Cardiac fibroblast (primary cell): Measurements from ENCODE around the gene EGLN1.

ENCODE experiments used
- DNase-seq, 2 donors: peaks; one replicate each; pipeline versions ENCODE4 v3.0.0 to v3.0.0-alpha.2; 2010; ENCODE audit warnings: low read depth in 2 of 2
- H3K4me3 ChIP-seq, 2 donors: replicated peaks in 1 of 2; 1 replicate in 1 of 2; 2 replicates in 1 of 2; pipeline ENCODE4 v1.5.1; 2011; ENCODE audit warnings: low read depth in 2 of 2, low read length in 2 of 2, mild to moderate bottlenecking in 2 of 2, moderate library complexity in 1 of 2
- TF ChIP-seq, protein P1 (sequence below): IDR thresholded peaks from one replicate; pipeline ENCODE4 v1.5.1; 2011; ENCODE audit warnings: low read depth, mild to moderate bottlenecking, low read length, inconsistent platforms

Gene EGLN1

DNA sequence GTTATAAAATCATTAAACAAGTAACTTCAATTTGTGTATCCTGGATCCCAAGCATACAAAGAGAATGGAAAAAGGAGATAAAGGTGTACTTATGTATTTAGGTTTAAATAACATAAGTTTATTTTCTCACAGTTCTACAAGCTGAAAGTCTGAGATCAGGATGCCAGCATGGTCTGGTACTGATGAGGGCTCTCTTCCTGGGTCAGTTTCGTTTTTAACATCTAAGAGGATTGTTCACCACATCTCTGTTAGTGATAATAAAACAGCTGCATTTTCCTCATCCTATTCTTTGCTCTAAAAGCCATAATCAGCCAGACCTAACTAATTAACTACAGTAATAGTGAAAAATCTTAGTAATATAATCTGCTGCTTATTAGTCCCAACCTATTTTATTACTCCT lies 5.2 kb downstream of the EGLN1 start:
- DNase-seq: no peak
- TF ChIP-seq, protein P1, sequence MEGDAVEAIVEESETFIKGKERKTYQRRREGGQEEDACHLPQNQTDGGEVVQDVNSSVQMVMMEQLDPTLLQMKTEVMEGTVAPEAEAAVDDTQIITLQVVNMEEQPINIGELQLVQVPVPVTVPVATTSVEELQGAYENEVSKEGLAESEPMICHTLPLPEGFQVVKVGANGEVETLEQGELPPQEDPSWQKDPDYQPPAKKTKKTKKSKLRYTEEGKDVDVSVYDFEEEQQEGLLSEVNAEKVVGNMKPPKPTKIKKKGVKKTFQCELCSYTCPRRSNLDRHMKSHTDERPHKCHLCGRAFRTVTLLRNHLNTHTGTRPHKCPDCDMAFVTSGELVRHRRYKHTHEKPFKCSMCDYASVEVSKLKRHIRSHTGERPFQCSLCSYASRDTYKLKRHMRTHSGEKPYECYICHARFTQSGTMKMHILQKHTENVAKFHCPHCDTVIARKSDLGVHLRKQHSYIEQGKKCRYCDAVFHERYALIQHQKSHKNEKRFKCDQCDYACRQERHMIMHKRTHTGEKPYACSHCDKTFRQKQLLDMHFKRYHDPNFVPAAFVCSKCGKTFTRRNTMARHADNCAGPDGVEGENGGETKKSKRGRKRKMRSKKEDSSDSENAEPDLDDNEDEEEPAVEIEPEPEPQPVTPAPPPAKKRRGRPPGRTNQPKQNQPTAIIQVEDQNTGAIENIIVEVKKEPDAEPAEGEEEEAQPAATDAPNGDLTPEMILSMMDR: no peak
- H3K4me3 ChIP-seq: peak overlapping the region in 1 of 2 donors; percentile 87

DNA sequence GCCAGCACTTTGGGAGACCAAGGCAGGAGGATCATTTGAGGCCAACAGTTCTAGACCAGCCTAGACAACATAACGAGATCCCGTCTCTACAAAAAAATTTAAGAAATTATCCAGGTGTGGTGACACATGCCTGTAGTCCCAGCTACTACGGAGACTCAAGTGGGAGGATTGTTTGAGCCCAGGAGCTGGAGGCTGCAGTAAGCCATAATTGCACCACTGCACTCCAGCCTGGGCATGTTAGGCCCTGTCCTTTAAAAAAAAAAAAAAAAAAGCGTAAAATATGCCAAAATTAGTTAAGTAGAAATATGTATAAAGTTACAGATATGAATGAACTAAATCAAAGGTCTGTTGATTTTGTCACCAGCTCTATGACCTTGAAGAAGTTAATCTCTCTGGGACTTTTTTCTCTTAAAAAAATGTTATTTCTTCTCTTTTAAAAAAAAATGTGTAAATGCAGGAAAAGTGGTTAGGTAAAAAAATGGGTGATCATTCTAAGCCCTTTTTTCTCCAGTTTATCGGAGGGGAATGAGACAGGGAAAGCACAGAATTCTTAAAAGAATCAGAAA lies 7.0 kb downstream of the EGLN1 start:
- DNase-seq: no peak
- TF ChIP-seq, protein P1: no peak
- no peak overlapping the region for H3K4me3 ChIP-seq

DNA sequence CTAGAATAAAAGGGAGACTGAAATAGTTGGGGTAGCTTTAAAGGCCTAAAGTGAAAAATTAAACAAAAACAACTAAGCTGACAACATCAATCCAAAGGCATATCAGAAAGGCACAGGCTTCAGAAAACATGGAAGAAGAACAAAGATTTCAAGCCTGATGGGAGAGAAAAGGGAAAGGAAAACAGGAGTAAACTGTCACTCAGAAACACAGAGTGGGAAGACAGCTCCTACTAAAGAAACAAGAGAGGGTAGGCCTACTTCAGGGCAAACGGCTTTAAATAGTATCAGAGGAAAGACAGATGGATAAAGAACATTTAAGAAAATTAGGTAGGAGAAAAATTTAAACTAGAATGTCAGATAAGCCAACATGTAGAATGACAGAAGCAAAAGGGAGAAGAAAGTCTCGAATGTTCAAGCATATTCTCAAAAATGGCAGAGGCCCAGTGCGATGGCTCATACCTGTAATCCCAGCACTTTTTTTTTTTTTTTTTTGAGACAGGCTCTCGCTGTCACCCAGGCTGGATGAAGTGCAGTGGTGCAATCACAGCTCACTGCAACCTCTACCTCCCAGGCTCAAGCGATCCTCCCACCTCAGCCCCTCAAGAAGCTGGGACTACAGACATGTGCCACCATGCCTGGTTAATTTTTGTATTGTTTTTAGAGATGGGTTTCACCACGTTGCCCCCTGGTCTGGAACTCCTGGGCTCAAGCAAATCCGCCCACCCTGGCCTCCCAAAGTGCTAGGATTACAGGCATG lies 7.6 kb downstream of the EGLN1 start:
- no peak for DNase-seq
- no peak overlapping the region for H3K4me3 ChIP-seq
- TF ChIP-seq, protein P1: no peak

DNA sequence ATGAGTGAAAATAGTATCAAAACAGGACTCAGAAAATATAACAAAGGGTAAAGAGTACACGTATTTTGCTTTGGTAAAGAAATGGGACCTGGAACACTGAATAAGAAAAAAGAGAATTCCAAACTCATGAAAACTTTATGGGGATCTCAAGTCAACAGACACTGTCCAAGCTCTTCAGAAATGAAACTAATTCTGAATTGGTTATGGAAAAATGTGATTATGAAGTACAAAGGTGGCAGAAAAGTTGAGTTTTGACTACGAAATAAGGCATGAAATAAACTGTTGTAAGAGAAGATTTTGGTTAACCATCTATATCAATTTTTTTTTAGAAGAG lies 8.4 kb downstream of the EGLN1 start:
- TF ChIP-seq, protein P1: no peak
- no peak overlapping the region for H3K4me3 ChIP-seq
- no peak for DNase-seq

DNA sequence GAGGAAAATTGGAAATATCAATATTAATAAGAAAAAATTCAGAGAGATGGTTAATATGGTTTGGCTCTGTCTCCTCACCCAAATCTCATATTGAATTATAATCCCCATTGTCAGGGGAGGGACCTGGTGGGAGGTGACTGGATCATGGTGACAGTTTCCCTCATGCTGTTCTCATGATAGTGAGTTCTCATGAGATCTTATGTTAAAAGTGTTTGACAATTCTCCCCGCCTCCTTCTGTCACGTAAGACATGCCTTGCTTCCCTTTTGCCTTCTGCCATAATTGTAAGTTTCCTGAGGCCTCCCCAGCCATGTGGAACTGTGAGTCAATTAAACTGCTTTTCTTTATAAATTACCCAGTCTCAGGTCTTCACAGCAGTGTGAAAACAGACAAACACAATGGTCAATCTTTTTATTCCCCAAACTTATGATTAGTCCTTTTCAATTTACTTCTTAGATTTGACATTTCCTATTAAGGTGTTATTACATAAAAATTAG lies 11.0 kb downstream of the EGLN1 start:
- no peak for DNase-seq
- TF ChIP-seq, protein P1: no peak
- H3K4me3 ChIP-seq: no peak overlapping the region

DNA sequence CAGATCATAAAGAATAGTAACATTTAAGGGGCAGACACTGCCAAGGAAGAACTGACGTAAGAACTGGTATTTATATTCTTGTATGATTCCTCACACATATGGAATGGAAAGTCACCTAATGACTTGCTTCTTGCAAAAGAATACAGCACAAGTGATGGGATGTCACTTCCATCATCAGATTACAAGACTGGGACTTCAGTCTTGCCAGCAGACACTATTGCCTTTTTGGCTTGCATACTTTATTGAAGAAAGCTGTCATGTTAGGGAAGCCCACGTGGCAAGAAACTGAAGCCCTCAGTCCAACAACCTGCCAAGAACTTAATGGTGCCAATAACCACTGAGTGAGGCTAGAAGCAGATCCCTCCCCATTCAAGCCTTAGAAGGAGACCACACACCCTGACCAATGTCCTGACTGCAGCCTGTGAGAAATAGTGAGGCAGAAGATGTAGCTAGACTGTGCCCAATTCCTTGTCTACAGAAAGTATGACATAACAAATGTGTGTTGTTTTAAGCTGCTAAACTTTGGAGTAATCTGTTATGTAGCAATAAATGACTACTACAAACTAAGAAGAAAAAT lies 12.0 kb downstream of the EGLN1 start:
- peak in 1 of 2 donors; percentile 64 for DNase-seq
- H3K4me3 ChIP-seq: no peak overlapping the region
- TF ChIP-seq, protein P1: no peak
